GM18502 (cell line): Measurements from ENCODE around the gene WDFY3.

Experiments
- ATAC-seq: cut with Tn5 transposase; IDR thresholded peaks from one replicate; pipeline ENCODE4 v1.9.1; 2021; ENCODE audit warnings: mild to moderate bottlenecking; ENCODE audit not compliant: unreplicated experiment, poor library complexity

WDFY3 gene

DNA sequence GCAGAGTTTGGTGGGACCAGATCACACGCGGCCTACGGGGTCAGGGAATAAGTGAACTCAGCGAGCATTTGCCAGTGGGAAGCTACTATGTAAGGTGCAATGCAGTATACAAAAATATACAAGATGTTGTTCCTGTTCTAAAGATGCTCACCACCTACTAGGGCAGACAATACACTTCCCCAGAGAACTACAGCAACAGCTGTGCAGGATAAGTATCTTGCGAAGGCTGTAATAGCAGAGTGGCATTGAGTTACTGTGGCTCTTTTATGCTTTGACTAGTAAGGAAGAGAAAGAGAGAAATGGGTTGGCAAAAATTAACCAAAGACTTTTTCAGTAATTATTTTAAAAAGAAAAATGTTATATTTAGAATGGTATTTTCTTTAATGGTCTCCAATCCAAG, 322.4 kb downstream of the WDFY3 start:
- no peak for ATAC-seq

DNA sequence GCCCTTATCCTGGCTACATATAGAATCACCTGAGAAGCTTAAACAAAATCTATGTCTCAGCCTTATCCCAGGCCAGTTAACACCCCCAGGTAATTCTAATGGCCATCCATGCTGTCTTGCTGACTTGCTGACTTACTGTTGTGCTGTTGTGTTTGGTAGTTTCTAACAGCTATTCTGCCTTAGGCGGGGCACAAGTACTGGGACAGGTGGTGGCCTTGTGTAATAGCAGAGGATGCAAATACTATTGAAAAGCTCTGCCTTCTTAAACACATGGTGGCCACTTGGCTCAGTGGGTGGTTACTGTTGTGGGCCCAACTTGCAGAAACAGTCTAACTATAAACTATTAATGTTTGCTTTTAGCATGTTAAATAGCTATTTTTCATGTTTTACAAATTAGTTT, 327.3 kb downstream of the WDFY3 start:
- no peak for ATAC-seq

DNA sequence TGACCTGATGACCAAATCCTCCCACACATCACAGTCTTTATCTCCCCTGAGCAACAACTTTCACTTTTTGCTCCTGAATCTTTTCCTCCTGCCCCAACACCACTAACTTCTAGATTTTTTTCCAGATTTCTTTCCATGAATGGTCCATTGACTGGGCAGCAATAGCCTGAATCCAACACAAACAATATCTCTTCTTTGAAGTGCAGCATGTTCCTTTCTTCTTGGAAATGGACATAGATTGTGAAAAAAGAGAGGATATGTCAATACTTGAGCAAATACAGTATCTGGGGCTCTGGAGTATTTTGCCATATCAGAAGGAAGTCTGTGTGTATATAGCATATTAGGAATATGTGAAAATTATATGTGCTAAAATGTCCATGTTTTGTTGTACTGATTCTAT, 328.4 kb downstream of the WDFY3 start:
- no peak for ATAC-seq

DNA sequence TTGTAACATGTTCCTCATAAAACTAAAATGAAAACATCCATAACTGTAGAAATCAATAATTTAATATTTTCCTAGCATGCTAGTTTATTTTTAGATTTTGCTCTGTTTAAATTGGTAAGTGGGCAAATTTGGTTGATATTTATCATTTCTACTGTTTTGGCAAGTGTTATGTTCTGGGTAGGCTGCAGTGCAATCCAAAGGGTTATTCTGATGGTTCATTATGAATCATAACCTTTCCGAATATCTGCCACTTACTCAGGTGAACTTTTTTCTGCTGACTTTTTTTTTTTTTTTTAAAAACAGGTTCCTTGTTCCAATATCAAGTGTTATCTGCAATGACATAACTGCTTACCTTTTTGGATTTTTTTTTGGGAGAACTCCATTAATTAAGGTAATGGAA, 331.5 kb downstream of the WDFY3 start:
- ATAC-seq: no peak

DNA sequence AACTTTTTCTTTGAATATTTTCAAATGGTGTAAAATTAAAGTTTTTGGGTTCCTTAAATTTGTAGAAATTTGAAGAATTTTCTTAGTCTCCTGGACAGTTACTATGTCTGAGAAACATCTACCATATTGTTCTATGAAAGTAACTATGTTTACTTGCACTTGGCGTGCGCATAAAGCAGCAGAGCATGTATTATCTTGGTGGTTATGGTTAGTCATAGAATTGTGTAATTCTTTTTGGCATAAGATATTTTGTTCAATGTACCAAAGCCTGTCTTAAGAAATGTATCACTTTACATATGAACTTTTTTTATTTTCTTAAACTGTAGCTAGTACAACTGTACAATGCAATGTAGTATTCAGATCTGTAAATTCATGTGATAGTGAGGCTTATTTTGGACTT, 334.4 kb downstream of the WDFY3 start:
- ATAC-seq: no peak

DNA sequence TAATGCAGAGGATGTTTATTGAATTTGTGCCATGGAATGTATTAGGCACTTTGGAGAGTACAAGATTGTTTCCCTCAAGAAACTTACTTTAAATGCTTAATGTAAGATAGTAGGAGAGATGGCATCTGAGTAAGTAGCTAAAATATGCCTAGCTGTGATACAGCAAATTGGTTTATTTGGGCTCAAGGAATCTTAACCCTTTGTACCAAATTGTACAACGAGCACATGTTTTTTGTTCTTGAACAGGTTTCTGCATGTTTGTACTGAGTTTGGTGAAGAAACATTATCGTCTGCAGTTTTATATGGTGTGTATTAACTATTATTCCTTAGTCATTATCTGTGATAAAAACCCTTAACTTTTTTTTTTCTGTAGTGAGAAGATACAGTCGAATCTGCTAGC, 334.9 kb downstream of the WDFY3 start:
- no peak for ATAC-seq

DNA sequence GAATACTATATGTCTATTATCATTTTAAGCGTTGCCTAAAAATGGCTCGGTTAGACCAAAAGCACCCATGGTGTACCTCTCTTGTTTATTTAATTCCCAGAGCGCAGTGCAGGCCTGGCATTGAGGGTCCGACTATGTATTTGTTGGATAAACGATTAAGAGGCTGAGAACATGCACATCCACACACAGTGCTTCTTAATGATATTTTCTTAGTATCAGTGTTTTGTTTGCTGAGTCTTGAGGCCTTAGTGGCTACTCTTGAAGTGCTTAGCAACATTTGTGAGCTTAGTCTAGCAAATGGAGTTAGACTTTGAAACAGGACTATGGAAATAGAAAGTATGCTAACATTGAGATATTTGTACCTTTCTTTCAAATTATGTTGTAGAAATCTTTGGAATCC, 339.8 kb downstream of the WDFY3 start:
- ATAC-seq: no peak

DNA sequence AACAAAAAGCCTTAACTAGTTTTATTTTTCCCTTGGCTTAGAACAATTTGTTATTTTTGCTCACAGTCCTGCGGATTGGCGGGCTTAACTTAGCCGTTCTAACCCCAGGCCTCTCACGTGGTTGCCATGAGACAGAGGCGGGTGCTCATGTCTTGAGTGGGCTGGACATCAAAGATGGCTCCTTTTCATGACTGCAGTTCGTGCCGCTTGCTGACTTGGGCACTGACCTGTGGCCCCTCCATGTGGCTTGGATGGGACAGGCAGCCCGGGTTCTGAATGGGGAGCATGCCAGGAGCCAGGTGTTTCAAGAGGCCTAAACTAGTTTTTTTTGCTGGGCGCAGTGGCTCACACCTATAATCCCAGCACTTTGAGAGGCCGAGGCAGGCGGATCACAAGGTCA, 342.8 kb downstream of the WDFY3 start:
- no peak for ATAC-seq

DNA sequence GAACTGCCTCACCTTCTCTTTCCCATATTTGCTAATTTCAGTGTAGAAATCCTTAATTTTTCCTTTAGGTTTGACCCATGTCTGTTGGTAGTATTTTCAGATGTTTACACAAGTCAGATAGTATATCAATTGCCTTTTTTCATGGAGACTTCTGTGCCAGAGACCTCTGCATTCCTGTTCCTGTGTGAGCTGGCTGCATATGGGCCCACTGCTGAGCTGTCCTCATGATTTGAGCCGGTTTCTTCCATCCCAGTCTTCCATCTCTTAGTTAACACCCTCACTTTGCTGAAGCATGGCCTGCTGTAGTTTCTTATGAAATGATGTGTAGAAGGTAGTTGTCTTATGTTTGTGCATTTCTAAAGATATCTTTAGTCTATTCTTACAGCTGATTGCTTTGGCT, 343.5 kb downstream of the WDFY3 start:
- no peak for ATAC-seq
